GM12878 (cell line): ENCODE data around the gene EMX1. TPM values are rescaled to one million over a fixed set of nuclear protein-coding genes. Genes with fewer than 3 reads are reported as not detected.

Experiments
- ATAC-seq: fragments of 200-7000 bp; cut with Tn5 transposase; 3 replicates; pipeline ENCODE4 v1.9.1; 2020; ENCODE audit warnings: mild to moderate bottlenecking, moderate library complexity
- BruUV-seq: library from RNA; stranded (reverse); fragments of 400-500 nt; replicated peaks from 2 replicates; lab custom pipeline; 2021; lab: Mats Ljungman, UMichigan
- CTCF ChIA-PET: fragments of 300-600 bp; sonication (Branson Sonifier 250); formaldehyde crosslinking; extraction: SDS; loops from one replicate; lab custom pipeline; 2021; ENCODE audit warnings: inconsistent platforms; lab: Yijun Ruan, JAX
- POLR2A ChIA-PET: fragments of 350-600 bp; formaldehyde crosslinking; extraction: SDS; loops from one replicate; lab custom pipeline; 2021; ENCODE audit warnings: inconsistent platforms; lab: Charles Lee
- RAD21 ChIA-PET: fragments of 300-600 bp; sonication (Branson Sonifier 250); formaldehyde crosslinking; loops from one replicate; lab custom pipeline; 2023; ENCODE audit warnings: antibody characterized with exemption; ENCODE audit not compliant: unreplicated experiment; lab: Charles Lee
- SMC1A ChIA-PET: fragments of 300-600 bp; sonication (Branson Sonifier 250); formaldehyde crosslinking; loops from one replicate; lab custom pipeline; 2023; ENCODE audit not compliant: unreplicated experiment, uncharacterized antibody; lab: Charles Lee
- DNase-seq: peaks from one replicate; pipeline ENCODE4 v3.0.0-alpha.2; 2011; ENCODE audit warnings: low read depth, low spot score
- FAIRE-seq: peaks from 3 replicates; lab custom pipeline; 2011; peaks lifted over from hg19 to GRCh38; lab: Jason Lieb, UNC
- H2AFZ ChIP-seq: 2 replicates; pipeline ENCODE4 v1.6.0; 2011; ENCODE audit warnings: low read depth, low read length, control low read depth; ENCODE audit not compliant: control insufficient read depth
- H3K27ac ChIP-seq: 2 replicates; pipeline ENCODE4 v1.5.1; 2011; ENCODE audit warnings: control low read depth; ENCODE audit not compliant: control insufficient read depth, insufficient read depth
- H3K27me3 ChIP-seq, 2 experiments: replicated peaks in 1 of 2; 2 replicates each; pipeline versions ENCODE4 v1.6.0 to v1.6.1; 2011; ENCODE audit warnings: low read length in 1 of 2; ENCODE audit not compliant: control insufficient read depth in 2 of 2, insufficient read depth in 2 of 2
- H3K36me3 ChIP-seq, 2 experiments: 2 replicates each; pipeline ENCODE4 v1.5.1; 2011; ENCODE audit warnings: low read length in 1 of 2; ENCODE audit not compliant: control insufficient read depth in 2 of 2, insufficient read depth in 2 of 2
- H3K4me1 ChIP-seq: 2 replicates; pipeline ENCODE4 v1.6.1; 2011; ENCODE audit warnings: mild to moderate bottlenecking, low read length, moderate library complexity, mixed read lengths; ENCODE audit not compliant: control insufficient read depth, insufficient read depth
- H3K4me2 ChIP-seq: 2 replicates; pipeline ENCODE4 v1.6.0; 2011; ENCODE audit warnings: control low read depth; ENCODE audit not compliant: control insufficient read depth, insufficient read depth
- H3K4me3 ChIP-seq: fragments of 200-600 bp; sonication (generic); 2 replicates; pipeline ENCODE4 v1.5.1; 2016
- H3K79me2 ChIP-seq: 2 replicates; pipeline ENCODE4 v1.6.0; 2011; ENCODE audit warnings: low read length; ENCODE audit not compliant: control insufficient read depth, insufficient read depth
- H3K9ac ChIP-seq: 2 replicates; pipeline ENCODE4 v1.8.0; 2011; ENCODE audit warnings: low read length, control low read depth, mixed read lengths; ENCODE audit not compliant: control insufficient read depth, insufficient read depth
- H3K9me3 ChIP-seq: replicated peaks from 3 replicates; pipeline ENCODE4 v1.5.1; 2011; ENCODE audit warnings: mild to moderate bottlenecking, low read length; ENCODE audit not compliant: control insufficient read depth, insufficient read depth
- H4K20me1 ChIP-seq: 2 replicates; pipeline ENCODE4 v1.6.0; 2011; ENCODE audit not compliant: control insufficient read depth, insufficient read depth
- ASH2L ChIP-seq: fragments of 300-600, 200-600 bp; sonication (generic); IDR thresholded peaks from 2 replicates; pipeline ENCODE4 v1.6.1; 2017; ENCODE audit warnings: low read depth, mild to moderate bottlenecking, borderline replicate concordance
- ATF7 ChIP-seq: fragments of 450-650 bp; IDR thresholded peaks from 2 replicates; pipeline ENCODE4 v1.6.1; 2016; ENCODE audit warnings: low read depth, mild to moderate bottlenecking
- BCL11A ChIP-seq: IDR thresholded peaks from 2 replicates; pipeline ENCODE4 v1.6.1; 2011; ENCODE audit warnings: low read depth, low read length
- CEBPB ChIP-seq, 2 experiments: fragments of 150-350 bp in 1 of 2; IDR thresholded peaks; 2 replicates each; pipeline ENCODE4 v1.6.1; 2012 to 2014; ENCODE audit warnings: low read depth in 2 of 2, low read length in 2 of 2, borderline replicate concordance in 1 of 2, inconsistent platforms in 1 of 2
- CHD2 ChIP-seq: IDR thresholded peaks from 2 replicates; pipeline ENCODE4 v1.6.1; 2011; ENCODE audit warnings: low read depth, low read length, improper control_type of control experiment, borderline replicate concordance
- CHD4 ChIP-seq: fragments of 200-600 bp; sonication (generic); IDR thresholded peaks from 2 replicates; pipeline ENCODE4 v1.6.1; 2016; ENCODE audit warnings: mild to moderate bottlenecking
- EED ChIP-seq: sonication (generic); IDR thresholded peaks from 2 replicates; pipeline ENCODE4 v1.6.1; 2016; ENCODE audit warnings: antibody characterized with exemption, low read depth
- EZH2 ChIP-seq: IDR thresholded peaks from 2 replicates; pipeline ENCODE4 v1.6.1; 2012; ENCODE audit warnings: low read depth, mild to moderate bottlenecking, control low read depth, inconsistent platforms, low read length, borderline replicate concordance; ENCODE audit not compliant: control insufficient read depth
- MYC ChIP-seq: IDR thresholded peaks from 2 replicates; pipeline ENCODE4 v1.6.1; 2011; ENCODE audit warnings: mild to moderate bottlenecking, low read length, moderate library complexity, inconsistent platforms; ENCODE audit not compliant: insufficient read depth, insufficient replicate concordance, insufficient read length, severe bottlenecking
- POLR2AphosphoS2 ChIP-seq: IDR thresholded peaks from 2 replicates; pipeline ENCODE4 v1.6.1; 2011; ENCODE audit warnings: low read depth, mild to moderate bottlenecking, low read length, improper control_type of control experiment, moderate library complexity
- POLR2AphosphoS5 ChIP-seq: IDR thresholded peaks from 2 replicates; pipeline ENCODE4 v1.6.1; 2011; ENCODE audit warnings: mild to moderate bottlenecking, low read length, inconsistent platforms
- RUNX3 ChIP-seq: IDR thresholded peaks from 2 replicates; pipeline ENCODE4 v1.6.1; 2012; ENCODE audit warnings: low read length, inconsistent platforms
- ZNF274 ChIP-seq: IDR thresholded peaks from one replicate; pipeline ENCODE4 v1.8.0; 2011; ENCODE audit not compliant: insufficient read length, insufficient read depth
- ZNF687 ChIP-seq: fragments of 450-650 bp; IDR thresholded peaks from 2 replicates; pipeline ENCODE4 v1.6.1; 2017; ENCODE audit warnings: mild to moderate bottlenecking, moderate library complexity
- WGBS: methylation state at CpG from one replicate; pipeline ENCODE4 v1.1.6; 2016; ENCODE audit warnings: low lambda C conversion rate; ENCODE audit not compliant: insufficient replicate concordance, insufficient coverage; ENCODE audit errors: missing lambda C conversion rate; 5-methylcytosine and 5-hydroxymethylcytosine counted together
- in situ Hi-C: fragments of 300-500 bp; cut with MboI; formaldehyde crosslinking; loops from 9 replicates; pipeline ENCODE4 v1.14.3; 2018; ENCODE audit warnings: mixed read lengths
- intact Hi-C: fragments of 100-400 bp; cut with micrococcal nuclease; formaldehyde crosslinking; loops from one replicate; pipeline ENCODE4 v1.14.2; 2022; ENCODE audit not compliant: unreplicated experiment
- polyA plus RNA-seq, 11 experiments: library from polyadenylated mRNA; depleted of rRNA in 4 of 11; unstranded in 6 of 11; stranded (reverse) in 5 of 11; fragments of >200 nt; fragmentation: Nextera tagmentation in 4 of 11; fragmentation: Illumina TruSeq in 1 of 11; extraction: Ambion mirVana in 4 of 11; extraction: Trizol in 1 of 11; gene quantifications; 1 replicate in 1 of 11; 2 replicates in 10 of 11; pipeline versions ENCODE4 v1.2.1 to v1.2.3, GENCODE V29; 2011 to 2016; ENCODE audit warnings: inconsistent platforms in 2 of 11, missing spikeins in 2 of 11, low read depth in 1 of 11
- total RNA-seq, 4 experiments: library from RNA; depleted of rRNA in 3 of 4; stranded (reverse); fragments of >200 nt in 3 of 4; fragmentation: Illumina TruSeq in 1 of 4; extraction: Trizol in 1 of 4; gene quantifications; 2 replicates each; pipeline versions ENCODE4 v1.2.1 to v1.2.3, GENCODE V29; 2013 to 2021
- TF ChIP-seq, protein P1 (sequence below): IDR thresholded peaks from 2 replicates; pipeline ENCODE4 v1.6.1; 2011; ENCODE audit warnings: mild to moderate bottlenecking, low read depth, low read length, moderate library complexity; ENCODE audit not compliant: insufficient replicate concordance
- TF ChIP-seq, protein P2 (sequence below): IDR thresholded peaks from 2 replicates; pipeline ENCODE4 v1.6.1; 2012; ENCODE audit warnings: low read length, inconsistent platforms

EMX1 gene
- total and polyA plus RNA-seq, 10 of the 15 experiments (the other 5 are each of a cell fraction or from before 2014, with no cell fraction given) = 0.07 to 5.1 (median 1.2) TPM; not detected in 1

DNA sequence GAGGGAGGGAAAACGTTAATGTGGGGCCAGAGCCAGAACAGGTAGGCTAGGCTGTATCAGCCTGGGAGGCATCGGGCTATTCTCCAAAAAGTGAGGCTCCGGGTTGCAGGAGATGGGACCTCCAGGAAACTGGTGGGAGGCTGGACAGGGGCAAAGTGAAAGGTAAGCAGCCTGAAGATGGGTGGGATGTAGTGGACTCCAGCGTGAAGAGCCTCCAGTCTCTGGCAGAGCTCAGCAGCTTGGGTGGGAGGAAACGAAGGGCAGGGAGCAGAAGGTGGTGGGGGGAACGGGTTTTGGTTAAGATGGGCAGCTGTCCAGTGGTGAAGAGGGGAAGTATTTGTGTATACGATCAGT is 3.1 kb upstream of the EMX1 start:
- Histone ChIP-seq H4K20me1 (no peaks in the 10 kb centered on the region), H3K79me2 (no peaks in the 10 kb centered on the region), H3K4me3 (no peak overlapping the region), H3K27me3 (peaks cover 9 to 36% of the 10 kb centered on the region in 2 experiments), H3K36me3 (no peaks in the 10 kb centered on the region), H3K4me2 (no peak overlapping the region; the same call in 1 of the 2 replicates), H3K9me3 (no peaks in the 10 kb centered on the region), H2AFZ (no peak overlapping the region), H3K27ac (no peak overlapping the region), H3K9ac (no peak overlapping the region), H3K4me1 (peaks cover 9% of the 10 kb centered on the region)
- RAD21 ChIA-PET = interaction anchor here (1.4 to 6.7 kb wide), 3 partner anchors 16 to 59 kb away, joined by 4 to 88 read pairs (median 7); no protein-coding TSS in a partner anchor
- POLR2A ChIA-PET = interaction anchor here (0.6 to 5.8 kb wide), 2 partner anchors 11 to 20 kb away, joined by 3 to 42 read pairs; no protein-coding TSS in a partner anchor
- CTCF ChIA-PET = interaction anchor here (1.3 to 6.3 kb wide), 4 partner anchors 16 to 263 kb away, joined by 4 to 106 read pairs (median 5); no protein-coding TSS in a partner anchor
- no peak for ATAC-seq
- SMC1A ChIA-PET = interaction anchor here (1.5 to 5.6 kb wide), 3 partner anchors 13 to 20 kb away, joined by 3 to 48 read pairs (median 23); no protein-coding TSS in a partner anchor
- intact Hi-C loops = no loop called here
- no peak for FAIRE-seq
- no TSS peak for BruUV-seq
- in situ Hi-C loops = no loop called here
- 4% methylated on average over 7 of the region's 7 CpGs for WGBS
- no peak for DNase-seq
- TF ChIP-seq POLR2AphosphoS2 = no peak
- no peak for TF ChIP-seq BCL11A
- no peak for TF ChIP-seq ZNF687
- TF ChIP-seq ATF7 = no peak
- TF ChIP-seq MYC = no peak
- no peak for TF ChIP-seq ZNF274
- TF ChIP-seq CEBPB (IDR thresholded peaks at IDR 0.05; ENCODE audit: borderline replicate concordance in 1 of 2, low read depth in 2 of 2, low read length in 2 of 2) = no peak
- TF ChIP-seq CHD4 = no peak
- TF ChIP-seq, protein P1, sequence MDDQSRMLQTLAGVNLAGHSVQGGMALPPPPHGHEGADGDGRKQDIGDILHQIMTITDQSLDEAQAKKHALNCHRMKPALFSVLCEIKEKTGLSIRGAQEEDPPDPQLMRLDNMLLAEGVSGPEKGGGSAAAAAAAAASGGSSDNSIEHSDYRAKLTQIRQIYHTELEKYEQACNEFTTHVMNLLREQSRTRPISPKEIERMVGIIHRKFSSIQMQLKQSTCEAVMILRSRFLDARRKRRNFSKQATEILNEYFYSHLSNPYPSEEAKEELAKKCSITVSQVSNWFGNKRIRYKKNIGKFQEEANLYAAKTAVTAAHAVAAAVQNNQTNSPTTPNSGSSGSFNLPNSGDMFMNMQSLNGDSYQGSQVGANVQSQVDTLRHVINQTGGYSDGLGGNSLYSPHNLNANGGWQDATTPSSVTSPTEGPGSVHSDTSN = no peak
- TF ChIP-seq EZH2 = no peak
- no peak for TF ChIP-seq CHD2
- no peak for TF ChIP-seq ASH2L
- TF ChIP-seq RUNX3 = no peak
- TF ChIP-seq, protein P2, sequence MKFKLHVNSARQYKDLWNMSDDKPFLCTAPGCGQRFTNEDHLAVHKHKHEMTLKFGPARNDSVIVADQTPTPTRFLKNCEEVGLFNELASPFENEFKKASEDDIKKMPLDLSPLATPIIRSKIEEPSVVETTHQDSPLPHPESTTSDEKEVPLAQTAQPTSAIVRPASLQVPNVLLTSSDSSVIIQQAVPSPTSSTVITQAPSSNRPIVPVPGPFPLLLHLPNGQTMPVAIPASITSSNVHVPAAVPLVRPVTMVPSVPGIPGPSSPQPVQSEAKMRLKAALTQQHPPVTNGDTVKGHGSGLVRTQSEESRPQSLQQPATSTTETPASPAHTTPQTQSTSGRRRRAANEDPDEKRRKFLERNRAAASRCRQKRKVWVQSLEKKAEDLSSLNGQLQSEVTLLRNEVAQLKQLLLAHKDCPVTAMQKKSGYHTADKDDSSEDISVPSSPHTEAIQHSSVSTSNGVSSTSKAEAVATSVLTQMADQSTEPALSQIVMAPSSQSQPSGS = no peak
- TF ChIP-seq POLR2AphosphoS5 = no peak
- no peak for TF ChIP-seq EED
